ENCODE results near the gene TLCD3B.

Gene TLCD3B

DNA sequence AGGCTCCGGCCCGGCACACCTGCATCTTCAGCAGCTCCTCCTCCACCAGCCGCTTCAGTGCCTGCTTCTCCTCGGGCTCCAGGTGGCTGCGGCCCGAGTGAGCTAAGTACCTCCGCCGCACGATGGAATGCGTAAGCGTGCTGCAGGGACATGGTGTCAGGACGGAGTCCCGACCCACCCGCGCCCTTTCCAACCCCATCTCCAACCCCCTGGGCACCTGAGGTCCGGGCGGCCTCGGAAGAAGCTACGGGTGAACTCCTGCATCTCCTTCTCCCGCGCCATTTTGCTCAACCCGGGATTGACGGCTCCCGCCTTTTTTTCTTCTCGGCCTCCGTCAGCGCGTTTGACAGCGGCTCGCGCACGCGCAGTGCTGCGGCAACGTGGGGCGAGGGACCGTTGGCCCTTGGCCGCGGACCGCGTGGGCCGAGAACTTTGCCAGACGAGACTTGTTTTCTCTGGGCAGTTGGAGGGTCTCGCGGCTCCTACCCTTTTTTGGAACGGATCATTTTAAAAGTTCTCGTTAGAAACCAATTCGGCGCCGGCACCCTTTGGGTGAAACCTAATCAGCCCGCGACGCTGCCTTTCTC, 35.7 kb downstream of the TLCD3B start, which contains the start of gene HIRIP3:
Gene HIRIP3, minus strand, starts transcription at position 294 of the 587 bp plus-strand sequence. Its CDS starts 12 bp downstream, at position 282.
- TF ChIP-seq, protein P1, sequence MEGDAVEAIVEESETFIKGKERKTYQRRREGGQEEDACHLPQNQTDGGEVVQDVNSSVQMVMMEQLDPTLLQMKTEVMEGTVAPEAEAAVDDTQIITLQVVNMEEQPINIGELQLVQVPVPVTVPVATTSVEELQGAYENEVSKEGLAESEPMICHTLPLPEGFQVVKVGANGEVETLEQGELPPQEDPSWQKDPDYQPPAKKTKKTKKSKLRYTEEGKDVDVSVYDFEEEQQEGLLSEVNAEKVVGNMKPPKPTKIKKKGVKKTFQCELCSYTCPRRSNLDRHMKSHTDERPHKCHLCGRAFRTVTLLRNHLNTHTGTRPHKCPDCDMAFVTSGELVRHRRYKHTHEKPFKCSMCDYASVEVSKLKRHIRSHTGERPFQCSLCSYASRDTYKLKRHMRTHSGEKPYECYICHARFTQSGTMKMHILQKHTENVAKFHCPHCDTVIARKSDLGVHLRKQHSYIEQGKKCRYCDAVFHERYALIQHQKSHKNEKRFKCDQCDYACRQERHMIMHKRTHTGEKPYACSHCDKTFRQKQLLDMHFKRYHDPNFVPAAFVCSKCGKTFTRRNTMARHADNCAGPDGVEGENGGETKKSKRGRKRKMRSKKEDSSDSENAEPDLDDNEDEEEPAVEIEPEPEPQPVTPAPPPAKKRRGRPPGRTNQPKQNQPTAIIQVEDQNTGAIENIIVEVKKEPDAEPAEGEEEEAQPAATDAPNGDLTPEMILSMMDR (IDR thresholded peaks at IDR 0.05; ENCODE audit: control extremely low read depth, extremely low read depth, low read depth, missing control alignments), result no peak
- POLR2A ChIA-PET, result interaction anchor here (1.1 kb wide), 1 partner anchor 22 kb away, joined by 3 read pairs; the partner anchor contains the start of gene TAOK2
- CTCF ChIA-PET, result interaction anchor here (1.1 to 2.2 kb wide), 3 partner anchors 9 to 205 kb away, joined by 4 to 8 read pairs (median 4); partner anchors contain the start of genes KCTD13 and KIF22
- peak; percentile 91 for DNase-seq (ENCODE audit: extremely low spot score)

DNA sequence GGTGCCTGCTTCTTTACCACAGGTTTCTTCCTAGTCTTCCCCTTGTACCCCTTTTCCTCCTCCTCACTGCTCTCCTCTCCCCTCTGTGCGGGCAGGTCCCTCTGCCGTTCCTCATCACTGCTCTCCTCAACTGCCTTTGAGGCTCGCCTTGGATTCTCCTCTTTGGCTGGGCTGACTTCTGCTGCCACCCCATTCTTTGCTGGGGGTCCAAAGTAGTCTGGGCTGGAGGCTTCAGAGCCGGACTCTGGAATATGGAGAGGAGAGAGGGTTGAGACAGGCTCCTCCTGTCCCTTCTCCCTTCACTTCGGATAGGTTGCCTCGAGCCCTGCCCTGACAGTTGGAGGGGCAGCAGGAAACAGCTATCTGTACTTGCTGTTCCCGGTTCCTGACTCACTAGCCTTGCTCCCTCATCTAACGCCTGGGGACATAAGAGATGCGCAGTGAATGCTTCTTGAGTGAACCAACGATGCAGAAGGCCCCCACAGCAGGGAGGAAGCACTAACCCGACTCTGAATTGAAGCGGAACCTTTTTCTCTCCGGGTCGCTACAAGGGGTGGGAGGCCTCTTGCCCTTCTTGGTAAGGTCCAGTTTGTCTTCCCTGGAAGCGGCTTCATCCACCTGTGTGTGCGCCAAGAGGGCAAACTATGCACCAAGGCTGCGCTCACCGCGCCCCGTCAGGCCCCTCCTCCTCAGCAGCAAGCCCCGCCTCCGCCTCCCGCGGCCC, 36.3 kb downstream of the TLCD3B start:
- peak; percentile 80 for DNase-seq (ENCODE audit: extremely low spot score)
- TF ChIP-seq, protein P1 (IDR thresholded peaks at IDR 0.05; ENCODE audit: control extremely low read depth, extremely low read depth, low read depth, missing control alignments), result no peak
- ChIA-PET POLR2A (interaction anchor here (1.1 kb wide), 1 partner anchor 21 kb away, joined by 3 read pairs; the partner anchor contains the start of gene TAOK2), CTCF (interaction anchor here (0.9 to 2.2 kb wide), 6 partner anchors 8 to 210 kb away, joined by 3 to 8 read pairs (median 4); partner anchors contain the start of genes KIF22 and TAOK2)

DNA sequence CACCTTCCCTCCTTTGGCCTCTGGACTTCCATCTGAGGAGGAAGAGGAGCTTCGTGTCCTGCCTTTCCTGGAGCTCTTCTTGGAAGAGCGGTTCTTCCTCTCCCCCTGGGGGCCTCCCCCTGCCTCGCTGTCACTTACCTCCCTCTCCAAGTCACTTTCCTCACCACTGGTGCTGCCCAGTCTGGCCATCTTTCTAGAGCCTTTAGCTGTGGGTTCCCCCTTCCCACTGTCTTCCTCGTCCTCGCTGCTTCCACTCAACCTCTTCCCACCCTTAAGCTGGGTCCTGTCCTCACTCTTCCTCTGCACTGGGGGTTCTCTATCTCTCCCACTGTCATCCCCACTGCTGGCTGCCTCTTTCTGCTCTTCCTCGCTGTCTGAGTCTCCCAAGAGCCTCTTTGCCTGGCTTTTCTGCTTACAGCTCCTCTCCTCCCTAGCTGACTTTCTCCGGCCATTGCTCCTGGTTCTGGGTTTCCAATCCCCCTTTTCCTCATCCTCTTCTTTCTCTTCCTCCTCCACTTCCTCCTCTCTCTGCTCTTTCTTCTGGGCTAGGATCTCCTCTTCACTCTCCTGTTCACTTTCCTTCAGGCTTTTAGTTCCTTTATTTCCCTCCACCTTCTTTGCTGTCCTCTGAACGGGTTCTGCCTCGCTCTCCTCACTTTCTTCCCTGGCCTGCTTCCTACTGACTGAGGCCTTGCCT, 37.0 kb downstream of the TLCD3B start:
- DNase-seq (ENCODE audit: extremely low spot score), result no peak
- TF ChIP-seq, protein P1 (IDR thresholded peaks at IDR 0.05; ENCODE audit: control extremely low read depth, extremely low read depth, low read depth, missing control alignments), result no peak
- ChIA-PET CTCF (interaction anchor here (0.9 to 2.0 kb wide), 7 partner anchors 8 to 209 kb away, joined by 3 to 8 read pairs (median 4); partner anchors contain the start of genes TAOK2 and TLCD3B), POLR2A (interaction anchor here (1.0 kb wide), 1 partner anchor 19 kb away, joined by 4 read pairs; no protein-coding TSS in a partner anchor)

DNA sequence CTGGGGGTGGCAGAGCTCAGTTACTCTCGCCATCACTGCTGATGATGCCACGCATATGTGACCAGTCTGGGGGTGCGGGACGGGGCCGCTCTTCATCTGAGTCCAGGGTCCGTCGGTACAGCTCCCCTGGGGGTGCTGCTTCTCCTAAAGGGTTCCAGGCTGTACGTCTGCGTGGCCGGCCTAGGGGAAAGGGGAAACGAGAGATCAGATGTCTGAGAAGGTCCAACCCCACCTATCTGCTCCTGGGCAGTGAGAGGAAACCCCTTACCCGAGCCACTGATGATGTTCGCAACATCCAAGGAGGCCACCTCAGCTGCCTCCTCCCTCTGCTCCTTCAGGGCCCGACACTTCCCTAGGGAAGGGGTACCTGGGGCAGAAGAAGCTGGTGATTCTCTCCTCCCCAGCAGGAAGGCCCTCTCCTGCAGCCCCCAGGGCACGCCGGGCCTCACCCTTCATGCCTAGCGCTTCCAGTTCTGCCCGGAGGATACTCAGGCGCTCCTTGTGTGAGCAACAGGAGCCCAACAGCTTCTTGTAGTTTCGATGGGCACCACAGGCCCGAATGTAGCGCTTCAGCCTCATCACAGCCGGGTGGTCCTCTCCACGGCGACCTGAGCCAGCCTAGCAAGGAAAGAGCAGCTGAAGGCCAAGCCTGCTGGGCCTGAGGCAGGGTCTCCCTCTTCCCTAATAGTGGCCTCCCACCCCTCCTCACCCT, 37.7 kb downstream of the TLCD3B start:
- POLR2A ChIA-PET, result interaction anchor here (1.0 kb wide), 1 partner anchor 18 kb away, joined by 4 read pairs; no protein-coding TSS in a partner anchor
- DNase-seq (ENCODE audit: extremely low spot score), result no peak
- TF ChIP-seq, protein P1 (IDR thresholded peaks at IDR 0.05; ENCODE audit: control extremely low read depth, extremely low read depth, low read depth, missing control alignments), result no peak
- CTCF ChIA-PET, result interaction anchor here (1.0 to 2.0 kb wide), 5 partner anchors 20 to 208 kb away, joined by 3 to 8 read pairs (median 4); partner anchors contain the start of genes TAOK2 and TLCD3B

DNA sequence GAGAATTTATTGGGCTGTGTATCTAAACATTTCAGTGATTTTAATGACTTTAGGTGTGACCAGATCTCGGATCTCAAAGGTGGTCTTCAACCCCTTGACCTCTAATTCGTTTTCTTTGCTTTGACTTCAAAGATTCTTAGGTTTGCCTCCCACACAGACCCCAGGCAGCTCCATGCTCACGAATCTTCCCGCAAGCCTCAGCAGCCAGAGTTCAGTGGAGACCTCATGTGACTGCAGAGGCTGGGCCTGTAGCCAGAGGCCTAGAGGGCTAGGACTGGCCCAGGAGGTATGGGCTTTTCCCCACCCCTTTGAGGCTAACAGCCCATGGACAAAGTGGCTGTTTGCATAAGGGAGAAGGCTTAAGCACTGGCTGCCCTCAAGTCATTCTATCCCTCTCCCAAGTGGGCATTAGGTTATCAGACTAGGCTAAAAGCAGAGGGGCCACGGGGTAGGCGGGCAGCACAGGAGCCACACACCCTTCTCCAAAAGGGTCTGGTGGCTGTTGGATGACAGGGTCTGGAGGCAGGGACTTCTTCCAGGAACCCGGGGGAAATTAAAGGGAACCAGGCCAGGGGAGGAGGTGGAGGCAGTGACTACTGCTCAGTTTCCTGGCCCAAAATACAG, 38.6 kb downstream of the TLCD3B start:
- TF ChIP-seq, protein P1 (IDR thresholded peaks at IDR 0.05; ENCODE audit: control extremely low read depth, extremely low read depth, low read depth, missing control alignments), result no peak
- POLR2A ChIA-PET, result no interaction called here
- no peak for DNase-seq (ENCODE audit: extremely low spot score)
- CTCF ChIA-PET, result interaction anchor here (1.5 to 2.0 kb wide), 2 partner anchors 19 to 176 kb away, joined by 3 to 8 read pairs; partner anchors contain the start of gene TAOK2
